ENCODE data around the gene VPS25.

The VPS25 gene

GRCh38 chr17:42780851-42781638, 7.8 kb downstream of the VPS25 start:
- H3K4me2 ChIP-seq (ENCODE audit: low read length) = no peak overlapping the region
- peak overlapping the region; percentile 60 for H2AFZ ChIP-seq
- H3K79me2 ChIP-seq = no peaks in the 10 kb centered on the region
- H3K27me3 ChIP-seq (ENCODE audit: control insufficient read depth, insufficient read depth, low read length) = peaks cover 7% of the 10 kb centered on the region
- H3K9ac ChIP-seq = no peak overlapping the region
- H3K36me3 ChIP-seq (ENCODE audit: control insufficient read depth, insufficient read depth, low read length) = no peaks in the 10 kb centered on the region
- H3K4me3 ChIP-seq (ENCODE audit: low read depth, low read length) = no peak overlapping the region
- no peaks in the 10 kb centered on the region for H3K4me1 ChIP-seq
- H3K9me3 ChIP-seq (ENCODE audit: control insufficient read depth, low read length) = no peaks in the 10 kb centered on the region
- no peak overlapping the region for H3K27ac ChIP-seq
- no peak for TF ChIP-seq CTCF (IDR thresholded peaks at IDR 0.05)

- Histone ChIP-seq H3K27me3 (ENCODE audit: control insufficient read depth, insufficient read depth, low read length) (peaks cover 7% of the 10 kb centered on the region), H3K9me3 (ENCODE audit: control insufficient read depth, low read length) (no peaks in the 10 kb centered on the region), H3K27ac (no peak overlapping the region), H3K9ac (no peak overlapping the region), H3K4me3 (ENCODE audit: low read depth, low read length) (no peak overlapping the region), H3K36me3 (ENCODE audit: control insufficient read depth, insufficient read depth, low read length) (no peaks in the 10 kb centered on the region), H3K79me2 (no peaks in the 10 kb centered on the region), H2AFZ (no peak overlapping the region), H3K4me1 (no peaks in the 10 kb centered on the region), H3K4me2 (ENCODE audit: low read length) (no peak overlapping the region)
- TF ChIP-seq CTCF (IDR thresholded peaks at IDR 0.05) = no peak
Observed at GRCh38 chr17:42781639-42782165, 8.5 kb downstream of the VPS25 start.

- Histone ChIP-seq H3K4me3 (ENCODE audit: low read depth, low read length) (no peak overlapping the region), H3K27ac (no peak overlapping the region), H3K9ac (no peak overlapping the region), H3K9me3 (ENCODE audit: control insufficient read depth, low read length) (no peaks in the 10 kb centered on the region), H2AFZ (no peak overlapping the region), H3K4me2 (ENCODE audit: low read length) (no peak overlapping the region), H3K36me3 (ENCODE audit: control insufficient read depth, insufficient read depth, low read length) (no peaks in the 10 kb centered on the region), H3K4me1 (no peaks in the 10 kb centered on the region), H3K79me2 (no peaks in the 10 kb centered on the region), H3K27me3 (ENCODE audit: control insufficient read depth, insufficient read depth, low read length) (peaks cover 7% of the 10 kb centered on the region)
- TF ChIP-seq CTCF (IDR thresholded peaks at IDR 0.05) = no peak
Observed at GRCh38 chr17:42782166-42783061, 9.2 kb downstream of the VPS25 start.

- no peaks in the 10 kb centered on the region for H3K4me1 ChIP-seq
- H3K4me2 ChIP-seq (ENCODE audit: low read length) = no peak overlapping the region
- no peak for TF ChIP-seq CTCF (IDR thresholded peaks at IDR 0.05)
- H3K9ac ChIP-seq = no peak overlapping the region
- H3K79me2 ChIP-seq = no peaks in the 10 kb centered on the region
- H3K4me3 ChIP-seq (ENCODE audit: low read depth, low read length) = no peak overlapping the region
- peaks cover 7% of the 10 kb centered on the region for H3K27me3 ChIP-seq (ENCODE audit: control insufficient read depth, insufficient read depth, low read length)
- no peak overlapping the region for H3K27ac ChIP-seq
- no peaks in the 10 kb centered on the region for H3K36me3 ChIP-seq (ENCODE audit: control insufficient read depth, insufficient read depth, low read length)
- no peaks in the 10 kb centered on the region for H3K9me3 ChIP-seq (ENCODE audit: control insufficient read depth, low read length)
- H2AFZ ChIP-seq = no peak overlapping the region
Observed at GRCh38 chr17:42783062-42783790, 10.0 kb downstream of the VPS25 start.

Data from parathyroid adenoma (tissue), 2 donors.